Natural killer cell (primary cell): Measurements from ENCODE around the gene ZNF782. TPM values are rescaled to one million over a fixed set of nuclear protein-coding genes. Genes with fewer than 3 reads are reported as not detected.
A peak's percentile ranks its signal among the peaks of the same experiment; 100 is the strongest.
"Not testable (repeated sequence)": the region's sequence is repeated elsewhere in the genome, so short reads cannot be mapped to it uniquely, and the experiment has no call there.

Source experiments
- ATAC-seq, 3 donors: fragments of 150-1000 bp in 2 of 3; fragments of 200-7000 bp in 1 of 3; cut with Tn5 transposase; 1 replicate in 1 of 3; 2 replicates in 2 of 3; pipeline ENCODE4 v1.10.0; 2021; ENCODE audit warnings: mild to moderate bottlenecking in 2 of 3, moderate library complexity in 2 of 3
- DNase-seq, 2 donors: peaks; one replicate each; pipeline versions ENCODE4 v3.0.0 to v3.0.0-alpha.2; 2013 to 2021; ENCODE audit warnings: mixed read lengths in 1 of 2
- H3K27ac ChIP-seq: one replicate; pipeline ENCODE4 v1.5.1; 2013; ENCODE audit warnings: mild to moderate bottlenecking, low read length
- H3K27me3 ChIP-seq: one replicate; pipeline ENCODE4 v1.6.1; 2013; ENCODE audit warnings: low read length; ENCODE audit not compliant: control insufficient read depth, insufficient read depth
- H3K36me3 ChIP-seq: one replicate; pipeline ENCODE4 v1.6.1; 2013; ENCODE audit warnings: low read length; ENCODE audit not compliant: control insufficient read depth, insufficient read depth
- H3K4me1 ChIP-seq: one replicate; pipeline ENCODE4 v1.6.1; 2013; ENCODE audit warnings: low read length; ENCODE audit not compliant: control insufficient read depth, insufficient read depth
- H3K4me3 ChIP-seq: one replicate; pipeline ENCODE4 v1.5.1; 2013; ENCODE audit warnings: low read length
- H3K9me3 ChIP-seq: one replicate; pipeline ENCODE4 v1.6.1; 2013; ENCODE audit warnings: low read length; ENCODE audit not compliant: control insufficient read depth, insufficient read depth
- H3K27ac Mint-ChIP-seq, 2 donors: one replicate each; pipeline ENCODE4 v1.8.0; 2022; ENCODE audit warnings: mild to moderate bottlenecking in 2 of 2, mixed read lengths in 2 of 2, moderate library complexity in 1 of 2
- H3K27me3 Mint-ChIP-seq, 2 donors: one replicate each; pipeline ENCODE4 v1.8.0; 2022; ENCODE audit warnings: low read depth in 2 of 2, mixed read lengths in 2 of 2
- H3K36me3 Mint-ChIP-seq: one replicate; pipeline ENCODE4 v1.8.0; 2022; ENCODE audit warnings: mixed read lengths
- H3K4me1 Mint-ChIP-seq, 2 donors: one replicate each; pipeline ENCODE4 v1.8.0; 2022; ENCODE audit warnings: mixed read lengths in 2 of 2
- H3K4me3 Mint-ChIP-seq: one replicate; pipeline ENCODE4 v1.8.0; 2022; ENCODE audit warnings: mild to moderate bottlenecking, moderate library complexity, mixed read lengths
- H3K9me3 Mint-ChIP-seq, 2 donors: one replicate each; pipeline ENCODE4 v1.8.0; 2022; ENCODE audit warnings: mixed read lengths in 2 of 2
- CTCF ChIP-seq: fragments of 200-600 bp; IDR thresholded peaks from one replicate; pipeline ENCODE4 v1.8.0; 2022; ENCODE audit warnings: antibody characterized with exemption
- WGBS: methylation state at CpG from one replicate; pipeline ENCODE4 v1.1.7; 2013; ENCODE audit warnings: missing lambda C conversion rate; ENCODE audit not compliant: insufficient coverage; 5-methylcytosine and 5-hydroxymethylcytosine counted together
- intact Hi-C: fragments of 100-400 bp; cut with micrococcal nuclease; formaldehyde crosslinking; loops from one replicate; pipeline ENCODE4 v1.14.2; 2022
- total RNA-seq, 4 donors: library from RNA; stranded (reverse); fragments of 120-200 nt in 1 of 4; gene quantifications; one replicate each; pipeline versions ENCODE4 v1.2.3 to v1.2.4, GENCODE V29; 2013 to 2022

ZNF782 gene
- 10 to 100 TPM in 1 of 3 donors, 1 to 10 TPM in 2; 7.3 to 10.1 (median 7.4) TPM for total RNA-seq
- 22.6 TPM for total RNA-seq (2013)

DNA sequence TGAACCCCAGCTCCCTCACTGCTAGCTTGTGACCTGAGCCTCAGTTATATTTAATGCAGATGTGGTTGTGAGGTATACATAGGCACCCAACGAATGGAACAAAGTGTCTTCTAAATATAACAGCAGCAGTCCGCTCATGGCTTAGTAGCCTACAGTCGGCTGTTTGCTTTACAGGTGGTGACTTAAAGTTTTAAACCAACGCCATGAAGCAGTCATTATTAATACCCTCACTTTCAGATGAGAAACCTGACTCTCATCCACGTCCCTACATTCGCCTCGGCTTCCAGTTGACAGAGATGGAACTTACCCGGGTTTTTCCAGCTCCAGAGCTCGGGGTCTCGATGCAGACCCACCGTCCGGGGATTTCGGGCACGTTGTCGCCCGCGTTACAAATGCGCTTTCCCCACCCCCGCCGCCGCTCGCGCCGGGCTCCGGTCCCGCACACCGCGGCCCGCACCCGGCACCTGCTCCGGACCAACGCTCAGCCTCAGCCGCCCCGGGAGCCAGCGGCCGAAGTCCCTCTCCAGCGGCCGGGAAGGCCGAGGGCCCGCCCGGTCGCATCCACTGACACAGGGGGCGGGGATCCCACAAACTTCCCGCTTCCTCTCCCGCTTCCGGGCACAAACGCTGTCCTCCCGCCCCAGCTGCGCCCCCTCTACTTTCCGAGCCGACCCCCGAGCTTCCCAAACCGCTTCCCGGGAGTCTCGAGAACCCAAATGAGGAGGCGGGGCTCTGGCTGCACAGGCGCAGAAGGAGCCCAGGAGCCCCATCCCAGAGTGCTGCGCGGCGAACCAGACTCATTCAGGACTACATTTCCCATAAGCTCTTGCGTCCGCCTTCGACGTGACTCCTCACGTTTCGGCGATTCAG lies at the start of gene ZNF782:
Gene ZNF782, minus strand, starts transcription at position 734 of the 870 bp plus-strand sequence. CDS start 2,553 bp downstream, outside the sequence.
- no peaks in the 10 kb centered on the region for H3K9me3 Mint-ChIP-seq
- H3K27ac Mint-ChIP-seq: peak within 1 kb of the TSS; percentile 96 to 99
- intact Hi-C loops: loop anchor here (5.0 kb wide), 1 partner anchor 77 kb away; the partner anchor contains the start of gene ZNF510
- Histone ChIP-seq H3K4me1 (peaks cover 12% of the 10 kb centered on the region), H3K27me3 (no peaks in the 10 kb centered on the region), H3K9me3 (no peaks in the 10 kb centered on the region), H3K27ac (peak within 1 kb of the TSS; percentile 74), H3K4me3 (peak within 1 kb of the TSS; percentile 94), H3K36me3 (no peaks in the 10 kb centered on the region)
- peaks cover 0 to 4% of the 10 kb centered on the region in 2 donors for H3K27me3 Mint-ChIP-seq
- H3K4me3 Mint-ChIP-seq: peak within 1 kb of the TSS; percentile 100
- H3K36me3 Mint-ChIP-seq: no peaks in the 10 kb centered on the region
- WGBS: under 1% methylated on average over 67 of the region's 67 CpGs
- DNase-seq (peak; percentile 77 to 93), ATAC-seq (peak; percentile 84 to 91 (median 91))
- H3K4me1 Mint-ChIP-seq: peaks cover 34 to 39% of the 10 kb centered on the region in 2 donors
- no peak for TF ChIP-seq CTCF

GRCh38 chr9:96900010-96900409 lies 45.7 kb upstream of the ZNF782 start:
- ATAC-seq: peak in 1 of 3 donors; percentile 43

GRCh38 chr9:96892131-96892530 lies 37.8 kb upstream of the ZNF782 start:
- H3K4me3 ChIP-seq: no peak overlapping the region
- Mint-ChIP-seq H3K27me3 (no peaks in the 10 kb centered on the region), H3K9me3 (no peaks in the 10 kb centered on the region), H3K4me3 (no peak overlapping the region), H3K27ac (no peak overlapping the region), H3K4me1 (no peaks in the 10 kb centered on the region), H3K36me3 (no peaks in the 10 kb centered on the region)
- DNase-seq (no peak), ATAC-seq (no peak)
- H3K27me3 ChIP-seq: no peaks in the 10 kb centered on the region
- 99% methylated on average over 7 of the region's 7 CpGs for WGBS
- no peaks in the 10 kb centered on the region for H3K9me3 ChIP-seq
- H3K4me1 ChIP-seq: no peaks in the 10 kb centered on the region
- peaks cover 6% of the 10 kb centered on the region for H3K36me3 ChIP-seq
- intact Hi-C loops: no loop called here
- H3K27ac ChIP-seq: no peak overlapping the region
- TF ChIP-seq CTCF: no peak

More at GRCh38 chr9:96900010-96900409, 45.7 kb upstream of the ZNF782 start:
- DNase-seq, H3K4me3 Mint-ChIP-seq, H3K9me3 ChIP-seq, H3K36me3 ChIP-seq, H3K4me1 ChIP-seq, H3K27me3 ChIP-seq, H3K9me3 Mint-ChIP-seq, H3K27ac Mint-ChIP-seq, H3K36me3 Mint-ChIP-seq, H3K27me3 Mint-ChIP-seq, H3K4me1 Mint-ChIP-seq, H3K27ac ChIP-seq, intact Hi-C loops, H3K4me3 ChIP-seq: not testable (repeated sequence)
- WGBS: 100% methylated on average over 1 of the region's 2 CpGs

DNA sequence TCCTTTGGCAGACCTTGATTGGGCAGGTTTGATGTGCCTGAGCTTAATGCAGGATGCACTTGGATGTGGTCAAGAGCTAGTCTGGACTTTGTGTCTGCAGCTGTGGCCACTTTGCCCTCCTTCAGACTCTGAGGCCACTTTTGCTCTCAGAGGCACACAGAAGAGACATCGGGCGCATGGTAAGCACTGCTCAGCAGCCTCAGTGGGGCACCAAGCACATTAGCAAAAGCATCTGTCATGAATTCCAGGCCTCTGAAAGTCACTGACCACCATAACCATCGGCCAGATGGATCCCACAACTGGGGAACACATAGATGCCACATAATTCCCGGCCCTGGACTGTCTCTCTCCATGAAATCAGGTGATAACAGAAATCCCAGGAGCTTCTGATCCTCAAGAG lies 34.3 kb upstream of the ZNF782 start:
- Histone ChIP-seq H3K27ac (no peak overlapping the region), H3K4me1 (no peaks in the 10 kb centered on the region), H3K4me3 (no peak overlapping the region), H3K27me3 (no peaks in the 10 kb centered on the region), H3K36me3 (peaks cover 2% of the 10 kb centered on the region), H3K9me3 (no peaks in the 10 kb centered on the region)
- Mint-ChIP-seq H3K27me3 (no peaks in the 10 kb centered on the region), H3K9me3 (no peaks in the 10 kb centered on the region), H3K36me3 (no peaks in the 10 kb centered on the region), H3K4me1 (no peaks in the 10 kb centered on the region), H3K4me3 (no peak overlapping the region), H3K27ac (no peak overlapping the region)
- no peak for TF ChIP-seq CTCF
- ATAC-seq (no peak), DNase-seq (no peak)
- intact Hi-C loops: no loop called here
- 95% methylated on average over 4 of the region's 4 CpGs for WGBS
